ENCODE measurements around the gene PEAR1. TPM values are rescaled to one million over a fixed set of nuclear protein-coding genes. Genes with fewer than 3 reads are reported as not detected.

PEAR1 gene
- total RNA-seq, 1 donor from 2014 or later, result 5.6 TPM

DNA sequence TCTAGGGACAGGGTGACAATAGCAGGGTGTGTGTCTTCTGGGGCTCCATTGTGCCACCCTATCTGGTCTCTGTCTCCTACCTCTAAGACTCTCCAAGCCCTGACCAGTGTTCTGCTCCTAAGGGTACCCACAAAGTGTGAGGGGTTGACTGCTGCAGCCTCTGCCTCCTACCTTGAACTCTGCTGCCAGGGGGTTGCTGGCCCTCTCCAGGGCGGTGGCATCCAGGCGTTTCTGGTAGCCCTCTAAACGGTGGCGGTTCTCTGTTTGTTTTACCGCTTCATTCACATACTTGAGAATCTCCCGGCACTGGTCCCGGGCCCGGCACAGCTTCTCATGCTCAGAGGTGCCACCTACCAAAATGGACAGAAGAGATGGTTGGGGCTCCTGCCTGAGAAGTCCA is 51.3 kb downstream of the PEAR1 start:
- intact Hi-C loops (cut with DNase I), result no loop called here
- no peak for DNase-seq (ENCODE audit: low spot score)

DNA sequence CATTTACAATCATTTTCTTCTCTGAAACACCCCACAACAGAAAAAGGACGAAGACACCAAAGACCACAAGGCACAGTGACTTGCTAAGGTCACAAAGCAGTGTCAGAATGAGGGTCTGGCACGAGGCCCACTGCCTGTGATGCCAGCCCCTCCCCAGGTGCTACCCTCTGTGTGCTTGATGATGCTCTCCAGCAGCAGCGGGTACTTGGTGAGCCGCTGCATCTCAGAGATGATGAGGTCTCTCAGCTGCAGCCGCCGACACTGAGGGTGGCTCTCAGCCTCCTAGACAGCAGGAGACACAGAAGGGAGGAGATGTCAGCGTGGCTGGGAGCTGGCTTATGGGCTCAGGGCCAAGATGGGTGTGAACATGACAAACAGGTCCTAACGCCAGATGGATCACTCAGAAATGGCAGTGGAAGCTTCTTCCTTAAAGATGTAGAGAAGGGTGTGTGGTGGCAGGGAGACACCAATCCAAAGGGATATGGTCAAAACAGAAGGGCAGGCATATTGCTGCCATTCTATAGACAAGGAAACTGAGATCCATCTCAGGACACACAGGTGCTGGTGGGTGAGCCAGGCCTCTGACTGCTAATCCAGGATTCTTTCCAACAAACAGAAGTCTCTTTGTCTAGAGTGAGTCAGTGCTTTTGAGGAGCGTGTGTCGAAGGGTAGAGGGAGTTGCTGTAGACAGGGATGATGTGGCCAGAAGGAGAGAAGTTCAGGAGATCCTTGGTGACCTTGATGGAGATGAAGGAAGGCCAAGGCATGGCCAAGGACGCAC is 52.6 kb downstream of the PEAR1 start:
- intact Hi-C loops (cut with DNase I), result no loop called here
- DNase-seq (ENCODE audit: low spot score), result no peak

- DNase-seq (ENCODE audit: low spot score), result no peak
- intact Hi-C loops (cut with DNase I), result no loop called here
Measured at GRCh38 chr1:156947127-156947526, 53.6 kb downstream of the PEAR1 start.

DNA sequence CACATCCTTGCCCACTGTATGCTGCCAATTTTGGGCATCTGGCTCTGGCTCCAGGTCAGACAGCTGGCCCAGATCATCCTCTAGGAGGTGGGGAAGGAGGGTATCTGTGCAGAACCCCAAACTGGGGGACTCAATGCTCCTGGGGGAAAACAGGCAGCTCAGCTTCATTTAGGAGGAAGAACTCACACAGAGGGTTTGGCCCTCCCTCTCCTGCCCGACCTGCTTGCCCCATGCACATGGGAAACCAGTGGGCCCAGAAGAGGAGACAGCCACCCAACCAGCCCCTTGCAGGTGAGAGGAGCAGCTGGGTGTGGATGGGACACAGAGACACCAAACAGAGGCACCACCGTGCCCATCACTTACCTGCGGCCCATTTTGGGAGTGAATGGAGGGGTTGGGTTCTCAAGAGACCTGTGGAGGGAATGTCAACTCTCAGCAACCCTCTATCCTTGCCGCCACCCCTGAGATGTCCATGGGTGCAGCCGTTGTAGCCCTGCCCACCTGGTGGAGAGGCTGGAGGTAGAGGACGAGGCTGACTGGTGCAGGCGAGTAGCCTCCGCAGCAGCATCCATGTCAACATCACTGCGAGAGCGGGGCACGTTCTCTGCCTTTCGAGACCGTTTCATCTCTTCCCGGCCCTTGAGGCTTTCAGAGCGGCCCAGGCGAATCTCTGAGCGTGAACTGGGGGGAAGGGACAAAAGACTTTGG is 54.5 kb downstream of the PEAR1 start:
- intact Hi-C loops (cut with DNase I), result no loop called here

GRCh38 chr1:156948708-156949107 is 55.2 kb downstream of the PEAR1 start:
- intact Hi-C loops (cut with DNase I), result no loop called here
- DNase-seq (ENCODE audit: low spot score), result no peak

More for the DNA sequence above, 54.5 kb downstream of the PEAR1 start:
- DNase-seq (ENCODE audit: low spot score), result no peak

- no peak for DNase-seq (ENCODE audit: low spot score)
- intact Hi-C loops (cut with DNase I), result no loop called here
Measured at GRCh38 chr1:156949127-156949526, 55.6 kb downstream of the PEAR1 start.

GRCh38 chr1:156951371-156951770 is 57.9 kb downstream of the PEAR1 start:
- intact Hi-C loops (cut with DNase I), result no loop called here
- no peak for DNase-seq (ENCODE audit: low spot score)

DNA sequence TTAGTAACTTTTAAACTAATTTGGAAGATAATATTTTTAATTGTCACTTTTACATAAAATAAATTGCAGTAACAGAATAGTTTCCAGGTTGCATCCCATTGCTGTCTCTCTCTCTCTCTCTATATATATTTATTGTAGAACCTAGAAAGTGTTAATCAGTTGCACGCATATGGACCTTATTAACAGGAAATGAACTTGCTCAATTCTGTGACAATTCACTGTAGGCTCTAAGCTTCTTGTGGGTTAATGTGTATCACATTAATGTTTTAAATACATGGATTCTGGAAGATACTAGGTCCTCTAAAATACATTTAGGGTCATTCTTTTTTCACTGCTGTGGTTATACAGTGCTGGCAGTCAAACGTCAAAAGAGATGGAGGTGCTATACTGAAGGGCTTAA is 60.1 kb downstream of the PEAR1 start:
- DNase-seq (ENCODE audit: low spot score), result no peak
- intact Hi-C loops (cut with DNase I), result no loop called here

DNA sequence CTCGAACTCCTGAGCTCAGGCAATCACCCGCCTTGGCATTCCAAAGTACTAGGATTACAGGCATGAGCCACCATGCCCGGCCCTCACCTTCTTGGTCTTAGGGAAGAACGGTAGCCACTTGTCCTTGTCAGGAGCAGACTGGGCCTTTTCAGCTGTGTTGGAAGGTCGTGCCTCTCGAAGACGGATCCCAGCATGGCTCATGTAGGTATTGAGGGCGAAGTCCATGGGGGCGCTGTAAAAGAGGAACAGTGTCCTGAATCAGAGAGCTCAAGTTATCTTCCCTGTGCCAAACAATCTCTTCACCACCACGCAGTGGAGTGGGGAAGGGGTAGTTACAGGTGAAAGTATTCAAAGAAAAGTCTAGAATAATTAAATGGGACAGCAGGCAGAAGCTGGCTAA is 62.8 kb downstream of the PEAR1 start:
- DNase-seq (ENCODE audit: low spot score), result no peak
- intact Hi-C loops (cut with DNase I), result no loop called here

- intact Hi-C loops (cut with DNase I), result no loop called here
- DNase-seq (ENCODE audit: low spot score), result no peak
Measured at GRCh38 chr1:156957634-156958033, 64.1 kb downstream of the PEAR1 start.

DNA sequence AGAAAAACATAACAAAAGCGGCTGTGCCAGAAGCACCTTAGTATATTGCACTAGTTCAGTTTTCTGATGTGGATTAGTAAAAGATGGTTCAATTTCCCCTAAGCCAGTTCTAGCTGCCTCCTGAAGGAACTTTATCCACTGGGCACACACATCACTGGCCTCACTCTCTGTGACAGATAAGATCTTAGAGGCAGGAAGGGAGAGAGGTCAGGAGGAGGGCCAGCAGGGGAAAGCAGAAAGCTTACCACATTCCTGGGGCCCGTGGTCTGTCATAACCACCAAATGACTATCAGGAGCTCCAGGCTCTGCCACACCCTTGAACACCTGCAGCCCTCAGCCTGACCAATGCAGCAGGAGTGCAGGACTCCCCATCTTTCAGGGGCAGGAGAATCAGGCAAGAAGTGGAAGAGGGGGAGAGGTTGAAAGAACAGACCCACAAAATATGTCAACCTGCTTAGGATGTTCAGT is 64.8 kb downstream of the PEAR1 start:
- intact Hi-C loops (cut with DNase I), result no loop called here
- DNase-seq (ENCODE audit: low spot score), result no peak

- no peak for DNase-seq (ENCODE audit: low spot score)
- intact Hi-C loops (cut with DNase I), result no loop called here
Measured at GRCh38 chr1:156959414-156959813, 65.9 kb downstream of the PEAR1 start.

- intact Hi-C loops (cut with DNase I), result no loop called here
- no peak for DNase-seq (ENCODE audit: low spot score)
Measured at GRCh38 chr1:156959925-156960324, 66.4 kb downstream of the PEAR1 start.

DNA sequence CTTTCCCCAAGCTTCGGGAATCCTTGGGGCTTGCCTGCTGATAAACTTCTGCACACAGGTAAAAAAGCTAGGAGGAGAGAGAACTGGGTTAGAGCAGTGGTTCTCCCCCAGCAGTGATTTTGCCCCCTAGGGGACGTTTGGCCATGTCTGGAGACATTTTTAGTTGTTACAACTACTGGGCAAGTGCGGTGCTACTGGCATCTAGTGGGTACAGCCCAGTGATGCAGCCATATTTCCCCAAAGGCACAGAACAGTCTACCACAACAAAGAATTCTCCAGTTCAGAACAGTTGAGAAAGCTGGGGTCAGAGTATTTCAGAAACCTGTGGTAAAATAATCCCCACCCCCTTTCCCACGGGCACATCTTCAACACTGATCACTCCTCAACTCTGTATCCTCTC is 68.2 kb downstream of the PEAR1 start:
- intact Hi-C loops (cut with DNase I), result no loop called here
- DNase-seq (ENCODE audit: low spot score), result no peak

GRCh38 chr1:156963621-156964020 is 70.1 kb downstream of the PEAR1 start:
- intact Hi-C loops (cut with DNase I), result no loop called here
- DNase-seq (ENCODE audit: low spot score), result no peak

DNA sequence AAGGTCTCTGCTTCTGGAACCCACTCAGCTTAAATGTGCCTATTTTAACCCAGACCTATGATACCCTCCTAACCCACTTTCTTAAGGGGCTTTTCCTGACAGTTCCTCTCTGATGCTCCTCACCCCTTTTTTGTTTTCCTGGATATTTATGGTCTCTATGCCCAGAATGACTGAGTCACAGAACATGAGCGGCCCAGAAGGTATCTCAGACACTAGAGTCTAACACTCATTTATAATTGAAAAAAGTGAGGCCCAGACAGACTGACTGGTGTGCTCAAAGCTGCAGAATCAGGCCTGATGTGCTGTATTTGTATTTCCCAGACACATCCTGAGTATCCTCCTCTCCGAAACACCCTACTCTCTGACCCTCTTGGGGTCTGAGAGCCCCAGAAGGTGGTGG is 70.9 kb downstream of the PEAR1 start:
- intact Hi-C loops (cut with DNase I), result no loop called here

More for the DNA sequence above, 70.9 kb downstream of the PEAR1 start:
- no peak for DNase-seq (ENCODE audit: low spot score)

Small RNA genes lying within 50 kb of the gene (microRNA-seq; reads per million reads assigned to microRNA genes)
- gene MIR765, result not detected

Other genes with a start within 250 kb of the PEAR1 start
- 699 TPM for gene NES, start 216.3 kb upstream of the PEAR1 start, total RNA-seq
- 3.7 TPM for gene CRABP2, start 188.1 kb upstream of the PEAR1 start, total RNA-seq
- 14.7 TPM for gene METTL25B, start 165.2 kb upstream of the PEAR1 start, total RNA-seq
- gene ISG20L2, start 165.0 kb upstream of the PEAR1 start, total RNA-seq, result 12.4 TPM
- gene MRPL24, start 152.6 kb upstream of the PEAR1 start, total RNA-seq, result 66.1 TPM
- gene HDGF, start 142.0 kb upstream of the PEAR1 start, total RNA-seq, result 131 TPM
- gene PRCC, start 126.2 kb upstream of the PEAR1 start, total RNA-seq, result 44.5 TPM
- 1.4 TPM for gene SH2D2A, start 76.9 kb upstream of the PEAR1 start, total RNA-seq
- gene INSRR, start 34.6 kb upstream of the PEAR1 start, total RNA-seq, result 0.24 TPM
- 1.4 TPM for gene NTRK1, start 32.9 kb upstream of the PEAR1 start, total RNA-seq
- not detected for gene LRRC71, start 26.9 kb downstream of the PEAR1 start, total RNA-seq
- gene ARHGEF11, start 152.0 kb downstream of the PEAR1 start, total RNA-seq, result 29.8 TPM
- not detected for gene ETV3L, start 206.1 kb downstream of the PEAR1 start, total RNA-seq
- 19.7 TPM for gene ETV3, start 244.7 kb downstream of the PEAR1 start, total RNA-seq

All from cardiac septum (tissue), 1 donor.